Femur (tissue), 1 donor: ENCODE data around the gene SEPSECS.

Source experiments
- DNase-seq: peaks from one replicate; pipeline ENCODE4 v3.0.0-alpha.2; 2017

SEPSECS gene

DNA sequence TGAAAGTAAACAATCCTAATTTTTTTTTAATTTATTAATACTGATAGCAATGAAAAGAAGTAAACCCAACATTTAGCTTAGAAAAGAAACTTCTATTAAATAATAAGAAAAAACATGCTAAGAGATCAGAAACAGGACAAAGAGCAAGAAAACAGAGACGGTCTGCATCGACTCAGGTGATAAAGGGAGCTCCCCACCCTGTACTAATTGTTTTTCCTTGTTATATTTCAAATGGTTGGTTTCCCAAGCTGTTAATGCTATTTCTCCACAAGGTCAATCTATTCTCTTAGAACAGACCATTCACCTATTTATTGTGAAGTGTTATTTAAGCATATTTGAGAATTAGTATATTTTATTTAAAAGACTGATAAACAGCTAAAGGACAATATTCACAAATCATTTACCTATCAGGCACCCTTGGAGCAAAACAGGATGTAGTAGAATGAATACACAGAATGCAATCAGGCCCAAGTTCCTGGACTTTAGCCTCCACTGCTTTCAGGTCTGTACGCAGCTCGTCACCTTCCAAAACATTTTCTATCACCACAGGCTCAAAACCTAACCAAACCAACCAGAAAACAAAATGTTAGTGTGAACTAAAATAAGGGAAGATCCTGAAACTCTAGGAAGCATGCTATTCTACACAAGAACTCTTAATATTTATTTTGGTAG is 5.5 kb downstream of the SEPSECS start:
- no peak for DNase-seq

DNA sequence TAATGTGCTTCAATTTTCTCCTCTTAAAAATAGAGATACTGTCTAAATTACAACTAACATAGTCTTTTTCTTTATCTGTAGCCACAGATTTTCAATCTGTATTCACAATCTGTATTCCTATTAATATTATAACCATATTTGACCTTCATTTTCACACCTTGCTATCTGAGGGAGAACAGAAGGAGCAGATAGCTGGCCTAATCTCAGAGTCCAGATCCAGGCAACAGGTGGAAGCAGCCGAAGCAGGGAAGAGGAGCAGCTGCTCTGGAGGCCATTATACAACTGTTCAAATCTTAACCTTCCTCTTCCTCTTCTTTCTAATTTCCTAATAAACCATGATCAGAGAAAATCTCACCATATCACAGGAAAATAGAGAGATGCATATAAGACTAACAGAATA is 14.2 kb downstream of the SEPSECS start:
- DNase-seq: no peak

DNA sequence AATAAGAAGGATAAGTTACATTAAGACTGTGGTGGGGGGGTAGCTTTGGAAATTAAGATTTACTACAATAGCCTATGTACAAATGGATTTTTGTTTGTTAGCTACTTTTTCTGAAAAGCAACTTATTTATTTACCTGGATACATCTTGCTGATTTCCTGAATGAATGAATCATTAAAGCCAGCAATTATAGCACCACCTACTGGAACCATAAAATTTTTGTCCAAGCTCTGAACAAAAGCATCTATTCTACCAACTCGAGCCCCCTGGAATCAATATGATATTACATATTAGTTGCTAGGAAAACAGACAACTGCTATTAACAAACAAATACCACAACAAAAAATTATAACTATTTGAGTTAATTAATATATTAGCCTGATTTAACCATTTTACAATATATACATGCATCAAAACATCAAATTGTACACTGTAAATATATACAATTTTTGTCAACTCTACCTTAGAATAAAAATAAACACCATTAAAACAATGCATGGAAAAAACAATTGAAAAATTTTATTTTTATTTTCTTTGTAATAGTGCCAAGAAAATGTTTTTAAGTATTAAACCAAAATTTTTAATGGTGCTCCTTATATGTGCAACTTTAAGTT is 15.3 kb downstream of the SEPSECS start:
- no peak for DNase-seq

DNA sequence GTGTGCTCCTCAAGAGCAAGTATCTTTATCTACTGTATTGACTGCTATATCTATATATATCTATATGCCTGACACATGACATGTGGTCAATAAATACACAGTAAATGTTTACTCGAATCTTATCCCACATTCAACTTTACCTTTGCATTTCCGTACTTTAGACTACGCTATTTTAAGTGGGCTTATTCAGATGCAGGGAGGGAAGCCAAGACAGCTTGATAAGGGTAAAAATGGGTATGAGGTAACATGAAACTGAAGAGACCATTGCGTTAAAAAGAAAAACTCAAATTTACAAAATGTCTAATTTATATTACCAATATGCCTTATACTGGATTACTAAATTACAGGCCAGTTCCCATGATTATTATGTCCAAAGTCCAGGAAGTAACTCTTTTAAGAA is 17.8 kb downstream of the SEPSECS start:
- DNase-seq: no peak

DNA sequence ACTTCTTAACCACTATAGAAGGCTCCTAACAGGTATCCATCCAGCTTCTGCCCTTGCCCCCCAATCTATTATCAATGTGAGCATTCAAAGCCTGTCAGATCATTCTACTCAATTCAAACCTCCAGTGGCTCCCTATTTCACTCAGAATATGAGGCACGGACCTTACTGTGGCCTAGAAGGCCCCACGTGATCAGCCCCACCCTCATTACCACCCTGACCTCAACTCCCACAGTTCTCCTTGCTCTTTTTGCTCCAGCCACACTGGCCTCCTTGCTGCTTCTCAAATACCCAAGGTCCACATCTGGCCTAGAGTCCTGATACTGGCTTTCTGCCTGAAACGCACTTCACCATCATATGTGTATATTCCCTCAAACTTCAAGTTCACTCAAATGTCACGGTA is 18.7 kb downstream of the SEPSECS start:
- DNase-seq: no peak

DNA sequence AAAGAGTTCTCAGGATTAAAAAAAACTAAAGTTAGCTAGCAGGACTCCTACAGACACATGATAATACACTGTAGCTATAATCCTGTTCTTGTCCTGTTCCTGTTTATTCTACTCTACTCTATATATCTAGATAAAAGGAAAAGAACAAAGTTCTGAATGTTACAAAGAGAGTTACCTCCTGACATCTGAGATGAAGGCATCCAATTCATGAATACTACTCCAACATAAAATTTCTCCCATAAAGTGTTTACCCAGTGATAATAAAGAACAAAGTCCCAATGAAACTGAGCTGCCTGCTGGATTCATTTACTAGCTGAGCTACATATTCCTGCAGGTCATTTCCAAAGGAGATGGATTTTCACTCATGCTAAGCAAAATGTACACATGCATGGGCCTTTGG is 27.1 kb downstream of the SEPSECS start:
- DNase-seq: no peak

DNA sequence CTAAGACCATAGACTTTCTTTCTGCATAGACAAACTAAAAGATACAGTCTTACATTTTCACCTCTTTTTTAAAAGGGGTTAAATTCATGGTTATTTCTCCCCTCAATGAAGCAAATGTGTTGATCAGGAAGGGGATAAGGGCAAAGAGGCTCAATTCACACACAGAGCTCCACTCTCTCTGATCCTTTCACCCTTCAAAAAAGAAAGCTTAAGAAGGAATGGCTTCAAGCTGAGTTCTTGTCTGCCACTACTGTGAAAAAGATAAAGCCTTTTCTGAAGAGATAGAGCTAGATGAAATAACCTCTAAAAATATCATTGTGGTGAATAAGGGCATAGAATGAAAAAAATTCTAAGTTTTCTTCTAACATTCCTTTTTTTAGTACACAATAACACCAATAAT is 28.3 kb downstream of the SEPSECS start:
- DNase-seq: no peak

DNA sequence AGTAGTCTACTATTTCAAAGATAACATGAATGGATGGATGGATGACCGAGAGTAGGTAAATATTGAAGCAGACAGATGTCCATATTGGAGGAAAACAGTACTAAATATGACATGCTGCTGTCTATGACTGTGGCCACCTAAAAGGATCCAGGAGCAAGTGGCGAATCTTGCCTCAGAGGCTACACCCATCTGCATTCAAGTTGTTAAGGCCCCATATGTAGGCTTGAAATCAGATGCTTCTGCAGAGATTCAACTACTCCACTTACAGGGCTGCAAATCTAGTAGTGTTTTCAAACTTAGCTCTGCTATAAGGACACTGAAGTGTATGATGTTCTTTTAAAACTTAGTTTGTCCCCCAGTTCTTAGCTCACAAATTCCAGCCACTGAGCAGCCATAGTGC is 28.9 kb downstream of the SEPSECS start:
- DNase-seq: no peak

DNA sequence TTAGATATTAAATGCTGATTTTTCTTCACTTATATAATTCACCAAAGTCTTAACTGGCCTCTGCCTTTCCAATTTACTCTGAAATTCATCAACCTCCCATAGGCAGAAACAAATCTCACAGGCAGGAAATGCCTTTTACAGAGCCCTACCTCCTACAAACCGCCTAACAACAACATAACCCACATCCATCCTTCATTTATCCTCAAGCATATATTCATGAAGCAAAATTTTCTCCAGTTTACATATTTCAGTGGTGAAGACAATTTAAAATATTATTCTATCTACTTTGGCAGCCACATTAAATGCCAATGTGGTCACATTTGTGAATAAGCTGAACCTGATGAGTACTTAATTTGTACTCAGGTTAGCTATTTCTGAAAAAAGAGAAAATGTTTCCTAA is 30.3 kb downstream of the SEPSECS start:
- no peak for DNase-seq

DNA sequence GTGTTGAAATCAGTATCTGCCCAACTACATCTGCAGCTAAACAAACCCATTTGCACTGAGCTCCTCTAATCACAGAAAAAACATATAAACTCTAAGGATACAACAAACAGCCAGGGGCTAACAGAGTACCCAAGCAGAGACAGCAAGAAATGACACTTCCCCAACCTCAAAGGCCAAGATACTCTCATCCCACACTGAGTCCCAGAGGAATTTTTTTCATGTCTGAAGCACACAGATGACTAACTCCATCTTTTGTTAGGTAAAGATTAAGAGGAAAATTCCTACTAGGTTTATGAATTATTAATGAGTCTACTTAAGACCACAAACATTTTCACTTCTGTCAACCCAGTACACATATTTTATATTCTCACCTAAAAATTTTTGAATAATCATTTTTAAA is 31.6 kb downstream of the SEPSECS start:
- no peak for DNase-seq

DNA sequence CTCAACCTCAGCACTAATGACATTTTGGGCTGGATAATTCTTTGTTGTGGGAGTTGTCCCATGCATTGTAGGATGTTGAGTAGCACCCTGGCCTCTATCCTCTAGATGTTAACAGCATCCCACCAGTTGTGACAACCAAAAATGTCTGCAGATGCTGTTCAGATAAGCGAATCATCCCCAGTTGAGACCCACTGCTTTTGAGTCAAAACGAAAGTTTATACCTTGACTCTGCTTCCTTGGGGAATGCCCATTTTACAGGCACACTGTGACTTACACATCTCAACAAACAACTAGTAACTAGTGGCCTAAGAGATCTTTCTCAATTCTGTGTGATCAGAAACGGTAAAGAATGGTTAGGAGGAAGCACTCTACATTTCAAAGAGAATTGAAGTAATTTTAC is 37.0 kb downstream of the SEPSECS start:
- no peak for DNase-seq

DNA sequence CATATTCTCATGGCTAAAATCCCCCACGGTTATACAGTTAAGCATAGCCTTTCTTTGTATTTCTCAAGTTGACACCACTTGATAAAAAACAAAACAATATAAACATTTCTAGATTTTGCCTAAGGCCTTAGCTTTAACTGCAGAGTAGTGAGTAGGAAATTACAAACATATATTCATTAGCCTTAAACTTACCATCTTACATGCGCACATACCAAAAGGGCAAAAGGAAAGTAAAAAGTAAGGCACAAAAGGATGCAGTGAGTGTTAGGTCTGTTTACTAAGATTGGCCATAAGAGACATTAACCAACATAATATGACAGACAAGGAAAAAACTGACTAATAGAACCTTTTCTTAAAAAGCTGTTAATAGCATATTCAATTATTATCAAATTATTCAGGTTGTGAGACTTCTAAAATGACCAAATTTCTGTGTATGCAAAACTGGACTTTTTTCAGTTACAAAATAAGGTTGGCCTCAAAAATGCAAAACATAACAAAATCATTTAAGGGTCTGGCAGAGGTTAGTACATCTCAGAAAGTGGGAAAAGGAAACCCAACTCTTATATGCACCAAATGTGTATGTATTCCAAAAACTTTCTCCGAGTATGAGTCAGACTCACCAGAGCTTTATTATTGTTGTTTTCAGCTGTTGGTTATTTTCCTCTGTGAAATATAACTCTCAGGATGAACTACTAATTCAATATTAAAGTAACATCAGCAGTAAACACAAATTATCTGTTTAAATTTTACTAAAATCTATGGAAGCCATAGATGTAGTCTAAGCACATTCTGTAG is 39.9 kb downstream of the SEPSECS start:
- no peak for DNase-seq

DNA sequence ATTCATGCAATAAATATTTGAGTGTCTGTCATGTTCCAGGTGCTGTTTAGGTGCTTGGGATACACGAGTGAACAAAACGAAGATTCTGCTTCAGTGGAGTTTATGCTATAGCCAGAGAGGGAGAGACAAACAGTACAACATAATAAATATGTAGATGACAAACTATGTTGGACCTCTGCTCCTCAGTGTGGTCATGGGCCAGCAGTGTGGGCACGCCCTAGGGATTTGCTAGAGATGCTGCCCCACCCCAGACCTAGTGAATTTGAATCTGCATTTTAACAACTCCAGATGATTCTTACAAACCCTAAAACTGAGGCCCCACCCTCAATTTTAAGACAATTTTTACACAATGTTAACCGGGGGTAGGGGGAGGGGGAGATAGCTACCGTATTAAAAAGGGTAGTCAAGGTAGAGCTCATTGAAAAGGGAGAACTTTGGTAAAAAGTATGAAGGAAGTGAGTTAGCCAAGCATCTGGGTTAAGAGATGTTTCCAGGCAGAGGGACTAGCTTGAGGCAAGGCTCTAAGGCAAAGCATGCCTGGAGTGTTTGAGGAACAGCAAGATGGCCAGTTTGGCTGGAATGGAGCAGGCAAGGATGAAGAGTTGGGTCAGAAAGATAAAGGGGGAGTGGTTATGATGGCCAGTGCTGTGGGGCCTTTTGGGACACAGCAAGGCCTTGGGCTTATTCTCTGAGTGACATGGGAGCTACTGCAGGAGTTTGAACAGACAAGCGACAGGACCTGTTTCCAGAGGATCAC is 42.4 kb downstream of the SEPSECS start:
- no peak for DNase-seq

DNA sequence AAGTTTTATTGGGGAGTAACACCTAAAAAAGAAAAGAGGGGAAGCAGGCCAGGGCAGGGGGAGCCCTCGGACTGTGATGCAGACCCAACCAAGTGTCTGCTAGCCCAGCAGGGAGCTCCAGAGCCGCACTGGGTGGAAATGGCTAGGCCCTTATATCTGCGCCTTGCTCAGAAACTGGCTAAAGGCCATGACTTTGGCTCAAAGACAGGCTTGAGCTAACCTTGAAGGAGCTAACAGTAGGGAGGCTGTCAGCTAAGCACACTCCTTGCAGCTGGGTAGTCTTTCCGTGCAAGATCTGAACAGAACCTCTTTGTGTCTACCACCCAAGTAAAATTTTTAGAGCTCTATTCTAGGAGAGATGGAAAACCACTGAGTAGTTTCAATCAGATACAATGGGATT is 43.0 kb downstream of the SEPSECS start:
- no peak for DNase-seq

DNA sequence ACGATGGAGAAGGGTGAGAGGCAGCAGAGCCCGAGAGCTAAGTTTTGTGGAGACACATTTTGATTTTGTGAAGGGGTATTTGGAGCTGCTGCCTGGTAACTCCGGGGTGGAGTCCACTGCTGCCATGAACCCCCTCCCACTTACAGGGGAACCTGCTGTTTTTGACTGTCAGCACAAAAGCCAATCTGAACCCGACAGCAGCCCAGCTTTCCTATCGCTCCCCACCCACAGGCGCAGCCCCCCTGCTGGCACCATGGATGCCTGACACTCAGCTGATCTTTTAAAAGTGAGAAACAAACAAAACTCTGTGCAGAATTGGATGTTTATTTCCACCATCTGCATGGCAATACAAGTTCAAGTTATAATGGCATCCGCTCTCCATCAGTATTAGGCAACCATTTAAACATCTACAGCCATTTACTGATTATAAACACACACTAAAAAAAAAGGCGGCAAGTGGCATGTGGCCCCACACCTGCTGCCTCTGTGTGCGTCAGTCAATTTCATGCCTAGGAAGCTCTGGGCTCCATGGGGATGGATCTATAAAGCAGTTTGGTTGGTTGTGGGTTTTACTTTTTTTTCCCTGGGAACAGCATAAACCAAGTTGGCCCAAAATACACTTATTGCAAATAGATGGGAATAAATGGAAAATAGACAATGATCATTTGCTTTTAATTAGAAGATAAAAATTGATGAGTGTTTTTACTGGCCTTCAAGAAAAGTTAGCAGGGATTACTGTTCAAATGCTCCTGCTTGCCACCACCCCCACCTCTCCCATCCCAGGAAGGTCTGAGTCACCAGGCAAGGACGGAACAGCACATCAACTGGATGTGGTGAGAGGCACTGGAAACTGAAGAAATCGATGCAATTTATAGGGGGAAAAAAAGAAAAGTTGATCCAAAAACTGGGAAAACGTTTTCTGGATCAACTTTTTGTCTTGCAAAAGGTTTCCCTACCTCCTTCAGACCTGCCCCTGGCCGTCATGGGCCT is 46.0 kb downstream of the SEPSECS start:
- DNase-seq: no peak

DNA sequence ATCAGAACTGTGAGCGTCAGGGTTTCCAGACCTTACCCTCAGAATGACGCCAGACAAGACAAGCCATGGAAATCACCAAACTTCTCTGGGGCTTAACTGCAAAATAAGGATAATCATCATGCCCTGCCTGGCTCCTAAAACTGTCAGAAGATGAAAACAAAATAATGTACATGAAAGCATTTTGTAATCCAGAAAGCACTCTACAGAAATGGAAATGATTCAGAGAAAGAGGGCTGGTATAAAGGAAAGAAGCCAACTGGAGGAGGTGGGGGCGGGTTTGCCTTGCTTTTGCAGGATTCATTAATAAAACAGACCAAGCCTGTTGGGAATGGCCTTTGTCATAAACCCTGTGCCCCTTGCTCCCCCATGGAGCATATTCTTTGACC is 47.3 kb downstream of the SEPSECS start:
- DNase-seq: no peak

DNA sequence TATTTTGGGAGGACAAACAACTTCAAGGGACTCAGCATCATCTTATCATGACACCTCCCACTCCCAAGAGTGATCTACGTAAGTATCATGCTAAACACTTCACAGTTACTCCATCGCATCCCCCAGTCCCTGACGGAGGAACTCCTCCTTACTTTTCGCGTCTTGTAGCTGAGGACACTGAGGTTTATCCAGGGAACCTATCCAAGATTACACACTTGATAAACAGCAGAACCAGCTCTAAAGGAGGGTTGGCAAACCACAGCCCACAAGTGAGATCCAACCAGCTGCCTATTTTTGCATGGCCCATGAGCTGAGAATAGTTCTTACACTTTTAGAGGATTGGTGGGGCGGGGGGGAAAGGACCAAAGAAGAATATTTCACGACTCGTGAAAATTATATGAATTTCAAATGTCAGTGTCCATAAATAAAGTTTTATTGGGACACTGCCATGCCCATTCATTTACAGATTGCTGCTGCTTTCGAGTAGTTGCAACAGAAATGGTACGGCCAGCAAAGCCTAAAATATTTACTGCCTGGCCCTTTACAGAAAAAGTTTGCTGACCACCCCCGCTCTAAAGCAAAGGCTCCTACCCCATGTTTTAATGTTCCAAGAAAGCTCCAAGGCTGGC is 47.8 kb downstream of the SEPSECS start:
- DNase-seq: no peak

DNA sequence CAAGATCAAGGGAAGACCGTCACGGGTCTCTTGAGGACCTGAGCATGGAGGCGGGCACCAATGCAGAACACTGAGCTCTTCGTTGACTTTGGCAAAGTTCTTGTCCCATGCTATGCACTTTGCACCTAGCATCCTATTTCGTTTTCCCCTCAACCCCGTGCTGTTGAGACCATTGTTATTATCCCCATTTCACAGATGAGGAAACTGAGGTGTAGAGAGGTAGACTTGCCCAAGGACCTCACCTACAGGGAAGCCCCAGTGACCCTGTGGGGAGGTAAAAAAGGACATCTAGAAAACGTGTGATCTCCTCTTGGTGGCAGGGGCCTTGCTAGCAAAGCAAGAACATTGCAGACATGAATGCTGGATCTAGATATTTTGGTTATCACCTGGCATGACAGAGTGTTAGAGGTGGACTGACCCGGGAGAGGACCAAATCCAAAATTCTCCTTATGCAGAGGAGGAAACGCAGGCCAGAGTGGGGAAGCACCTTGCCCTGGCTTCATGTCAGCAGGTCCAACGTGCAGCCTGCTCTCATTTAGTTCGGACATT is 48.5 kb downstream of the SEPSECS start:
- no peak for DNase-seq

DNA sequence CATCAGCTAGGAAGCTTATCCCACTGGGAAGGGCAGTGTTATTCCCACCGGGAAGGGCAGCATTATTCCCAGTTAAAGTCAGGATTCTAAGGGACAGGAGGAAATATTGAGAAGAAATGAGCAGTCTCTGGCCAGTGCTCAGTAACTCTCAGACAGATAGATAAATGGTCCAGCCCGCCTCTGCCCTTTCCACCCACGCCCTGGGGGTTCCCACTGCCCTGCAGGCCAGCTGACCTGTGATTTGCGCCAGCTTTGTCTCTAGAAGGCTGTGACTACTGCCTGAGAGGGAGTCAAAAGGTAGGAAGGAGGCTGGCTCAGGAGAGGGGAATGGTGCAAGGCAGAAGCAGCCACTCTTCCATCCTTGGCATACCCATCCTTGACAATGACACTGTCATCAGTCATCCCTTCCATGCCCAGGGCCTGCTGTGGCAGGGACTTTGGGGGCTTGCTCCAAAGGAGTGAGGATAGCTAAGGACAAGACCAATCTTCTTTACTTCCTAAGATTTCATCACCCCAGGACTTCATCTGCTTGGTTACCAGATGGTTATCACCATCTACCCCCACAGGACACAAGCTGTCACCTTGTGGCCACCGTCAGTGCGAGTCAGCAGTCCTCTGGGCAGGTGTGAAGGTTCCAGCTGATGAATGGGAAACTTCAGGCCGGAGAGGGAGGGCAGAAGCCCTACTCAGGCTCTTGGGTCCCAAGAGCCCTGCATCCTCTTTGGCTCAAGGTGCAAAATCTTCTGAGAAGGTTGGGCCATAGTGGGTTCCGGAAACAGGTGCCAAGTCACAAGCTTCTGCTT is 49.5 kb downstream of the SEPSECS start:
- no peak for DNase-seq

DNA sequence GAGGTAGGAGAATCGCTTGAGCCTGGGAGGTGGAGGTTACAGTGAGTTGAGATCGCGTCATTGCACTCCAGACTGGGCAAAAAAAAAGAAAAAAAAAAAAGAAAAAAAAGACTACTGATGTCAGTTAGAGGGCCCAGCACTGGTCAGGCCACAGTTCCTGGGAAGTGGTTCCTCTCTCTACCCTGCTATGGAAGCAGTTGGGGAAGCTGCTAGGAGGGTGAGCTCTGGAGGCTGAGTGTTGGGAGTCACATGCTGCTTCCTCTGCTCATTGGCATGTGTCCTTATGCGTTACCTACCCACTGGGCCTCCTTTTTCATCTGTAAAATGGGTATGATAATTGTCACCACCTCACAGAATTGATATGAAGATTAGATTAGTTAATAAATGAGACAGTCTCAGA is 50.7 kb downstream of the SEPSECS start:
- DNase-seq: no peak

DNA sequence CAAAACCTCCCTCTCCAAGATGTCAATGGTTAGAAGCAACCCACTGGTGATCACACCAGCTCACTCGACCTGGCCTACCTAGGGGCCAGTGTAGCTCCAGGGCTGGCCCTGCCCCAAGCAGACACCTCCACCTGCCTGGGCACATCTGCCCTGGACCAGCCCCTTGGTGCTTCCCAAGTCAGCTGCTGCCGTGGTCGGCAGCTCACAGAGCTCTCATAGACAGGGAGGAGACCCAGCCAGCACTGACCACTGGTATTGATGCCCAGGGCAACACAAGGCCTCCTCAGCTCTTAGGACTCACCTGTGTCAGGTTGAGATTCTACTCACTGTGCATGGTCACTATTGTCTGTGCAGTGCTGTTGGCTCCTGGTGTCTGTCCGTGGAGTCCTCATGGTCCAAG is 51.7 kb downstream of the SEPSECS start:
- DNase-seq: no peak
